GM11168 (cell line): Measurements from ENCODE around the gene TP53TG3B.
"Not testable (repeated sequence)": the region's sequence is repeated elsewhere in the genome, so short reads cannot be mapped to it uniquely, and the experiment has no call there.

Source experiments
- in situ Hi-C: fragments of 300-500 bp; cut with MboI; formaldehyde crosslinking; loops from one replicate; pipeline ENCODE4 v1.12.0; 2022; ENCODE audit warnings: low sequenced_read_pairs; ENCODE audit not compliant: unreplicated experiment

The TP53TG3B gene

GRCh38 chr16:33360541-33360940 is at the start of gene TP53TG3B:
Gene TP53TG3B, plus strand, starts transcription at chr16:33360841. Its CDS starts 68 bp downstream, at chr16:33360909.
- in situ Hi-C loops = not testable (repeated sequence)

GRCh38 chr16:33336226-33337012 is 24.2 kb upstream of the TP53TG3B start:
- in situ Hi-C loops = loop anchor here (5.0 kb wide), 1 partner anchor 156 kb away; no protein-coding TSS in a partner anchor

DNA sequence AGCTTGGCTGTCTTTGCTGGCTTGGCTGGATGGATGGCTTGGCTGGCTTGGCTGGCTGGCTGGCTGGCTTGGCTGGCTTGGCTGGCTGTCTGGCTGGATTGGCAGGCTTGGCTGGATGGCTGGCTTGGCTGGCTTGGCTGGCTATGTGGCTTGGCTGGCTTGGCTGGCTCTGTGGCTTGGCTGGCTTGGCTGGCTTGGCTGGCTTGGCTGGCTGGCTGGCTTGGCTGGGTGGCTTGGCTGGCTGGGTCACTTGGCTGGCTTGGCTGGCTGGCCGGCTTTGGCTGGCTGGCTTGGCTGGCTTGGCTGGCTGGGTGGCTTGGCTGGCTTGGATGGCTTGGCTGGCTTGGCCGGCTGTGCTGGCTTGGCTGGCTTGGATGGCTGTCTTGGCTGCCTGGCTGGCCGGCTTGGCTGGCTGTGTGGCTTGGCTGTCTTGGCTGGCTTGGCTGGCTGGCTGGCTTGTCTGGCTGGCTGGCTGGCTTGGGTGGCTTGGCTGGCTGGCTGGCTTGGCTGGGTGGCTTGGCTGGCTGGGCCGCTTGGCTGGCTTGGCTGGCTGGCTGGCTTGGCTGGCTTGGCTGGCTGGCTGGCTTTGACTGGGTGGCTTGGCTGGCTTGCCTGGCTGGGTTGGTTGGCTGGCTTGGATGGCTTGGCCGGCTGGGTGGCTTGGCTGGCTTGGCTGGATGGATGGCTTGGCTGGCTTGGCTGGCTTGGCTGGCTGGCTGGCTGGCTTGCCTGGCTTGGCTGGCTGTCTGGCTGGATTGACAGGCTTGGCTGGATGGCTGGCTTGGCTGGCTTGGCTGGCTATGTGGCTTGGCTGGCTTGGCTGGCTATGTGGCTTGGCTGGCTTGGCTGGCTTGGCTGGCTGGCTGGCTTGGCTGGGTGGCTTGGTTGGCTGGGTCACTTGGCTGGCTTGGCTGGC is 22.8 kb upstream of the TP53TG3B start:
- in situ Hi-C loops = loop anchor here (5.0 kb wide), 1 partner anchor 154 kb away; no protein-coding TSS in a partner anchor

GRCh38 chr16:33338543-33338951 is 22.1 kb upstream of the TP53TG3B start:
- in situ Hi-C loops = loop anchor here (5.0 kb wide), 1 partner anchor 154 kb away; no protein-coding TSS in a partner anchor

DNA sequence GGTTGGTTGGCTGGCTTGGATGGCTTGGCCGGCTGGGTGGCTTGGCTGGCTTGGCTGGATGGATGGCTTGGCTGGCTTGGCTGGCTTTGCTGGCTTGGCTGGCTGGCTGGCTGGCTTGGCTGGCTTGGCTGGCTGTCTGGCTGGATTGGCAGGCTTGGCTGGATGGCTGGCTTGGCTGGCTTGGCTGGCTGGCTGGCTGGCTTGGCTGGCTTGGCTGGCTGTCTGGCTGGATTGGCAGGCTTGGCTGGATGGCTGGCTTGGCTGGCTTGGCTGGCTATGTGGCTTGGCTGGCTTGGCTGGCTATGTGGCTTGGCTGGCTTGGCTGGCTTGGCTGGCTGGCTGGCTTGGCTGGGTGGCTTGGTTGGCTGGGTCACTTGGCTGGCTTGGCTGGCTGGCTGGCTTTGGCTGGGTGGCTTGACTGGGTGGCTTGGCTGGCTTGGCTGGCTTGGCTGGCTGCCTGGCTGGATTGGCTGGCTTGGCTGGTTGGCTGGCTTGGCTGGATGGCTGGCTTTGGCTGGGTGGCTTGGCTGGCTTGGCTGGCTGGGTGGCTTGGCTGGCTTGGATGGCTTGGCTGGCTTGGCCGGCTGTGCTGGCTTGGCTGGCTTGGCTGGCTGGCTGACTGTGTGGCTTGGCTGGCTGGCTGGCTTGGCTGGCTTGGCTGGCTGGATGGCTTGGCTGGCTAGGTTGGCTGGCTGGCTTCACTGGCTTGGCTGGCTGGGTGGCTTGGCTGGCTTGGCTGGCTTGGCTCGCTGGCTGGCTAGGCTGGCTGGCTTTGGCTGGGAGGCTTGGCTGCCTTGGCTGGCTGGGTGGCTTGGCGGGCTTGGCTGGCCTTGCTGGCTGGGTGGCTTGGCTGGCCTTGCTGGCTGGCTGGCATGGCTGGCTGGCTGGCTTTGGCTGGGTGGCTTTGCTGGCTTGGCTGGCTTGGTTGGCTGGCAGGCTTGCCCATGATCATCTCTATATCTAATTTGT is 21.3 kb upstream of the TP53TG3B start:
- in situ Hi-C loops = loop anchor here (5.0 kb wide), 1 partner anchor 153 kb away; no protein-coding TSS in a partner anchor
